CD4-positive, alpha-beta T cell treated with Interleukin-1 beta for 1 hour (primary cell): Measurements from ENCODE around the gene AGK.

ENCODE experiments used
- DNase-seq, 2 donors: peaks; one replicate each; pipeline ENCODE4 v3.0.0-alpha.2; 2020 to 2022

AGK gene

GRCh38 chr7:141551094-141551781 is at the start of gene AGK:
Gene AGK (plus strand): TSS chr7:141551410. CDS start chr7:141555467, 4,057 bp downstream.
- DNase-seq = peak; percentile 71 to 81

GRCh38 chr7:141501451-141501850 is 49.8 kb upstream of the AGK start:
- no peak for DNase-seq

DNA sequence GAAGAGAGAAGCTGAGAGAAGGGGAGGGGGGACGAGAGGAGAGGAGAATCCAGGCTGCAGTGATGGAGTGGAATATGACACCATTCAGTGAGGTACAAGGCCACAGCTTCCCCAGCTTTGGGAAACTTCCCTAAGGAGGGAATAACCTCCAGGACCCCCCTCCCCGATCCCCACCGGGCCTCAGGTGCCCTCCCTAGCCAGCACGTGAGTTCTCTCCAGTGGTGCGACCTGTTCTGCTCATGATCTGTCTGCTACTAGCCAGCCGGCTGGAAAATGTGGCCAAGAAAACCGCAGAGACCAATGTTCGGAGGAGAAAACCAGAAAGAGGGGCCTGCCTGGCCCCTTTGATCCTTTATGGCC is 39.9 kb upstream of the AGK start:
- no peak for DNase-seq

GRCh38 chr7:141511676-141512396 is 39.4 kb upstream of the AGK start:
- DNase-seq = no peak

DNA sequence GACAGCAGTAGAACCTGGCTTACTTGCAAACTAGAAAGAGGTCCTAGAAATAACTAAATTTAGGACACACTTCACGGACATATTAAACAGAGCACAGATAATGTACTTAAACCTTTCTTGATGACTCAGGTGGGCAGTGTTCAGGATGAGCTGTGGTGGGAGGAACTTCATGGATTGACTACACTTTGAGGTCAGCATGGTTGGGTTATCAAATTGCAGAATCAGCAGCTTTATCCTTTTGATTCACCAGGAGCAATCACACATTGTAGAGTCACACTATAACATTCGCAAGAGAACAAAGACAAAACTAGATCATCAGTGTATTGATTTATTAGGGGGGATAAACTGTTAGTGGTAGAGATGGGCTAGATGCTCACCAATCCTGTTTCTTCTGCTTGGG is 38.6 kb upstream of the AGK start:
- DNase-seq = no peak

DNA sequence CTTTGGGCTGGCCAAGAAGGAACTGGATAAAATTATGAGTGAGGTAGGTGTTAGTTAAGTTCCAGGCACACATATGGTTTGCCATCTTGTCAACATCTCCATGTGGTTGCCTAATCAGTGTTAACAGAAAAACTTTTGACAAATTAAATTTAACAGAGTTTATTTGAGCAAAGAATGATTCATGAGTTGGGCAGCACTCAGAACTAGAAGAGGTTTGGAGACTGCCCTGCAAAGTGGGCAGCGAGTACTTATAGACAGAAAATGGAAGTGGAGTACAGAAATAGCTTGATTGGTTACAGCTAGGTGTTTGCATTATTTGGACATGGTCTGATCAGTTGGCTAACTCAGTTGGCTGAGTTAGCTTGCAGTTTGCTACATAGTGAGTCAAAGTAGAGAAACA is 37.5 kb upstream of the AGK start:
- DNase-seq = no peak

DNA sequence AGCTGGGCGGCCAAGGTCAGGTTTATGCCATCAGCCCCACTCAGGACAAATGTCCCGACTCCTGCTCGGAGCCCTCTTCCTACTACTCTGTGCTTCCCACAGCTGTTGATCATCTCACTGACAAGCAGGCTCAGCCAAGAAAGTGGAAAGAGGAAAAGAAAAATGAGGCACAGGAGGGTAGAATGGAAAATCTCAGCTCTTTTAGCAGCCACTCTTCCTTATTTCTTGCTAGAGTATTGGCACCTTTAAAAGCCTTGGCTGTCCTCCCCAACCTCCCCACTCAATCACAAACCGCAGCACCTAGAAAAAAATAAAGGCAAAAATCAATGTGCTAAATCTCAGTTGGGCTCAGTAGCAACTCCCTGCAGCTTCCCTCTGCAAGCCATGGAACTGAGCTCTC is 35.3 kb upstream of the AGK start:
- no peak for DNase-seq

DNA sequence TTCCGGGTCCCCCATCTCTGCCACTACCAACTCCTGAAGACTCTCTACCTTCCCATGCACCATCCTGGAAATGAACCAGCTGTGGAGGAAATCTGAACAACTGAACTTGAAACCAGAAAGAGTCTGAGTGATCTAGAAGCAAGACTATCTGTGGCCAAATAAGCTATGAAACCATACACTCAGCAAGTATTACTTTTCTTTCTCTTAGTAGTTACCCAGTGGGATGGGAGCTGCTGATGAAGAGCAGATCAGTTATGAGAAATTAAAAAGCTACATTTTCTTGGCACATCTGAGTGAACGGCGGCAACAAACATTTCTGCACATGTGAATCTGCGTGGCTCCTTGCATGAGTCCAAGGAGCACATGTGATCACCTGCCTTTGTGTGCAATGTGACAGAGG is 31.6 kb upstream of the AGK start:
- no peak for DNase-seq

DNA sequence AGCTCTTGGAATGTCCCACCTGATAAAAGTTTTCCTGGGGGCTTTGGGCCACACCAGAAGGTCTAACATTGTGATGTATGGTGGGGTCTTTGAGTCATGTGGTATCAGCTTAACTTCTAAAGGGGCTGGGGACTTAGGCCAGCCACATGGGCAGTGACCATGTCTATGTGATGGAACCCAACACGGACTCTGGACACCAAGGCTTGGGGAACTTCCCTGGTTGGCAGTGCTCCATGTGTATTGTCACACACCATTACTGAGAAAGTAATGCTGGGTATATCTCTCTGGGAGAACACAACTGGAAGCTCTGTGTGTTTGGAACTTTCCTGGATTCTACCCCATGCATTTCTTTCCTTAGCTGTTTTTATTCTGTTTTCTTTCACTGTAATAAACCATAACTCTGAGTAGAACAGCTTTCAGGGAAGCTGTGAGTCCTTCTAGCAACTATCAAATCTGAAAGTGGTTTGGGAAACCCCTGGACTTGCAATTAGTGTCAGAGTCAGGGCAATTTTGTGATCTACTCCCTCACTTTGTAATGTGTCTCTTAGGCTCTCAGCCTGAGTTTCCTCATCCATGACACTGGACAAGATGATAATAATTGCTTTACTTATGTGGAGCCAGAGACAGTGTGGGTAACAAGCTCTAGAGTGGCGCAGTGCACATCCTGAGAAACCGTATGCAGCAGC is 28.4 kb upstream of the AGK start:
- no peak for DNase-seq

- DNase-seq = no peak
Measured at GRCh38 chr7:141525973-141526514, 25.2 kb upstream of the AGK start.

- no peak for DNase-seq
Measured at GRCh38 chr7:141527076-141527475, 24.1 kb upstream of the AGK start.

GRCh38 chr7:141528399-141528798 is 22.8 kb upstream of the AGK start:
- no peak for DNase-seq

DNA sequence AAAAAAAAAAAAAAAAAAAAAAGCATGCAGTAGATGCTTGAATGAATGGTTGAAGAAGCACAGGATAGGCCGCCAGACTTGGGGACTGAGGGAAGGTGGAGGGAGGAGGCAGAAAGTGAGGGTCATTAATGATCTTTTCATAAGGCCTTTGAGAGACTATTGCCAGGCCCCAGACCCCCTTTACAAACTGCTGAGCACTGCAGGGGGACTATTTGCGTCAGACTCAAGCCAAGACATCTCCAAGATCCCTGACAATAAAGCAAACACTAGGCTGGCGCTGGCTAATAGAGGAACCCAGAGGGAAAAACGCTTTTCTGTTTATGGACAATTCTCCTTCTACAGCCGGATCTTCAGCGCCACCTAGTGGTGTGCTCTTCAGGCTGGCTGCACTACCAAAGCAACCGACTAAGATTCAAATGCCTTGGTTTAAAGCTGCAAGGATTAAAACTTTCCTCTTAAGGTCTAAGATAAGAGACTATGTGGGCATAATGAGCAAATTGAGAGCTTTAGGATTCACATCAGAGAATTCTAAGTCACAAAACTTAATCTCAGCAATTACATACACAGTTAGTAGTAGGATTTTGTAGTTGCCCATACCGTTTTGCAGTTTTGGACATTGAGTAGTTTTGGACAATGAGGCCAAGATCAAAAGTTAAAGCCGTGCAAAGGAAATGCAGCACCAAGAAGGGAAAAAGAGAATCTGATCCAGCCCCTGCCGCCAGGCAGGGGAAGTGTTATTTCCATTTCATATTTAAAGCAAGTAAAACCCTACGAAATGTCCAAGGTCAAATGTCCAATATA is 17.9 kb upstream of the AGK start:
- DNase-seq = peak; percentile 30 to 57

DNA sequence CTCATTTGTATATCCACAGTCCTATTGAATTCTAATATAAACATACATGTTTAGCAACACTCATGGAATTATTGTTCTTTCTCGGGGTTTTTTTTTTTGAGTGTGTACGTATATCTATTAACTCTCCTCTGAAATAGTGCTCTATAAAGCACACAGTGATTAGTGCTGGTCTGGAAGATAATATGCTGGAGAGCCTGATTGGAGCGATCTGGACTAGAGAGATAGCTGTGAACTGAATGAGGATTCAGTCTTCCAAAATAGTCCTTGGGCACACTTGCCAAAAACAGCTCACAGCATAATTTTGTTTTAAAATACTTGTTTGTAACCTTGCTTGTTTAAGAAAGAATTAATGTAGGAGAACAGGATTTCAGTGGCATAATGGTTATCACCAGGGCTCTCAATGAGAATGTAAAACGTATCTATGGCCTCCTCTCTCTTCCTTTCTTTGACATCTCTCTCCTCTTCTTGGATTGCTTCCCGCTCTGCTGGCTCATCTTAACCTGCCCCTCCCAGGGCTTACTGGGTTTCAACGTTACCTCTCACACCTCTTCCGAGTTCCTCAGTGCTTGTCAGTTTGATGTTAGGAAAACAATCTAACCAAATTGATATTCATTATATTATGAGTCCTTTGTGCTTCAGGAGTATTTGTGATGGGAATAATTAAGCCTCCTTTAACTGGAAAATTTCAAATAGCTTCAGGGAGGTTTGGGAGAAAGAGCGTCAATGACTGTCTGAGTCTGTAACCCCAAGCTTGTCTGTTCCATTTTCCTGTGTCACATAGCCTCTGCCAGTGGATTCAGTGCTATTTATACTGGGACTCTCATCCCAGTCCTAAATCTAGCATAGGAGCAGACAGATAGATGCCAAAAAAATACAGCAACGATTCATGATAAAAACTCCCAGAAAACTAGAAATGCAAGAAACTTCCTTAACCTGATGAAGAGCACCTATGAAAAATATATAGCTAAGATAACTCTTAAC is 16.2 kb upstream of the AGK start:
- no peak for DNase-seq

DNA sequence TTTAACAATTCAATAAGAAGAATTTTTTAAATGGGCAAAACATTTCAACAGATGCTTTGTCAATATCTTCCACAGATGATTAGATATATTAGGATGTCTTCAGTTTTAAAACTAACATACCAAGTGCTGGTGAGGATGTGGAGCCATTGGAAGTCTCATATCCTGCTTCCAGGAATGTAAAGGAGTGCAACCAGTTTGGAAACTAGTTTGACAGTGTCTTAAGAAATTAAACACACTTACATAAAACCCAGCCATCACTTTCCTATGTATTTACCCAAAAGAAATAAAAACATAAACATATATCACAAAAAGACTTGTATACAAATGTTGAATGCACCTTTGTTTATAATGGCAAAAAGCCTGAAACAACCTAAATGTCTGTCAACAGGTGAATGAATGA is 13.3 kb upstream of the AGK start:
- DNase-seq = no peak

DNA sequence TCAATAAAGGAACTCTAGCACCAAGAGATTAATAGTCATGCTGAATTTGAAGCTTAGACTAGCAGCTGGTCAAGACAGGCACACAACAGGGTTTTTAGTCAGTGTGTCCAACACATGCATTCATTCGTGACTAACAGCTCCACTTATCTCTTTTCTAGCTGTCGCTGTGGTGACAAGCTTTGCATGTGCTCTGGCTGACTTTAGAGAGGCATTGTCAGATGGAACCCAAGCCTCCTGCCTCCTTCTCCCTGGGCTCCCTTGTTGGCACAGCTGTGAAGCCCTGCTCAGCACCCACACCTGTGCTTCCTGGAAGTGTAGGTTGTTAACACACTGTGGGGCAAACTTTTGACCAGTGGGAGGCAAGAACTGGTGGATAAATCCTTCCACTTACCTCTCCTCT is 9.8 kb upstream of the AGK start:
- no peak for DNase-seq

GRCh38 chr7:141544831-141545230 is 6.4 kb upstream of the AGK start:
- no peak for DNase-seq

DNA sequence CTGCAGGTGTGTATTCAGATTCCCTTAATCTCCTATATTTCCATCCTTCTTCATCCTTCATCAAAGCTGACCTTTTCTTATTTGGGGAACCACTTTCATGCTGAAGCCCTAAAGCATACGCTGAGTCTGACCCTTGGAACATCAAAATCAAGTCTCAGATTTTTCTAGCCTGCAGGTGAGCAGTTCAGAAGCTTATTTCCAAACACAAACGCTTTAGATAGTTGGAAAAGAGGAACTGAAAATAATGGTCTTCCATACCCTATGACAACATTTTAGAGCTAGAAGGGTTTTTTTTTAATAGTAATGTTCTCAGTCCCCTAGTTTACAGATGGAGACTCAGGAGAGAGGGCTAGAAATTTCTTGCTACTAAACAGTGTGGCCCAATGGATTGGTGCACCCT is 1.6 kb upstream of the AGK start:
- DNase-seq = no peak

DNA sequence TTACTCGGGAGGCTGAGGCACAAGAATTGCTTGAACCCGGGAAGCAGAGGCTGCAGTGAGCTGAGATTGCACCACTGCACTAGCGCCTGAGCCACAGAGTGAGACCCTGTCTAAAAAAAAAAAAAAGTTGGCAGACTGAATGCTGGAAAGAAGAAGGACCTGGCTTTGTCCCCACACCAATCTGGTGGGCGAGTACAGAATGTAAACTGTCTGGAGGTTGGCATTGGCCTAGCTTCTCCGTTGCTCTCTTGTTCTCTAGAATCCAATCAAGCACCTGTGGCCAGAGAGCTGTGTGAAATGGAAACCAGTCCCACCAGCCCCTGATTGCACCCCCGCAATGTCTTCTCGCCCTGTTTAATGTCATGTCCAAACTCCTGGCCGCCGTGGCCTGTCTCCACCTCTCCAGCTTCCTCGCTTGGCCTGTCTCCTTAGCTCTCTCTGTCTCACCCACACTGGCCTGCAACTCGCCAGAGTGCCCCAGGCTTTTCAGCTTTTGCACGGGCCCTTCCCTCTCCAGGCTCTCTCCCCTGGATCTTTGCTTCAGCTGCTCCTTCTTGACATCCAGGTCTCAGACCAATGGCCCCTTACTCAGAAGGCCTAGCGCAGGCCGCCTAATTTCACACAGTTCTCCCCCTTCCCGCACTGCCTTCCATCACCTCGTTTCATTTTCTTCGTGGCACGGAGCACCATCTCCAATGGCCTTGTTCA is 670 bp upstream of the AGK start:
- no peak for DNase-seq

- DNase-seq = no peak
Measured at GRCh38 chr7:141551782-141552181, 572 bp downstream of the AGK start.

DNA sequence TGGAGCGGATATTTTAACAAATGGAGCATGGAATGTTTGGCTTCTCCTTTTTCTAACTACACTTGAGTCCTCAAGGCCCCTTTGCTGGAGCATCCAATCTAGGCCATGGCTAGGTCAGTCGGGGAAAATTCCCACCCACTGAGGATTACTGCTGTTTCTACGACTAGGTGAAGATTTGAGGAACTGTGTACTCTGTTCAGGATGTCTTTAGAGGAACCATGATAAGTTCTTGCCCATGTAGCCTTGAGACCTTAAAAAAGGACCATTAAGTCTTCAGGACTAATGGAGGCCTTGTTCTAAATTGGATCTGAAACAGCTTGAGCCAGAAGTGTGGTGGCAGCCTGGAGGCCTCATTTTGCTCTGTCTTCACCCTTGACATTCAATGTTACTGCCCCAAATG is 6.2 kb downstream of the AGK start:
- no peak for DNase-seq
